ENCODE measurements around the gene CREBRF.

GRCh38 chr5:173025651-173026050 is 30.5 kb upstream of the CREBRF start:
- TF ChIP-seq CTCF (IDR thresholded peaks at IDR 0.05) (no peak), POLR2A (IDR thresholded peaks at IDR 0.05) (no peak)

All from adrenal gland (tissue), 5 donors.